Epithelial cell of esophagus (primary cell): Measurements from ENCODE around the gene AOPEP.

ENCODE experiments used
- DNase-seq: peaks from one replicate; pipeline ENCODE4 v3.0.0; 2010; ENCODE audit warnings: low read depth
- H3K4me3 ChIP-seq: 2 replicates; pipeline ENCODE4 v1.5.1; 2011; ENCODE audit warnings: mild to moderate bottlenecking, low read length, control low read depth
- CTCF ChIP-seq: IDR thresholded peaks from 2 replicates; pipeline ENCODE4 v1.5.1; 2011; ENCODE audit warnings: low read depth, mild to moderate bottlenecking, low read length, control low read depth, inconsistent platforms; ENCODE audit not compliant: insufficient read depth; ENCODE audit errors: missing control alignments

AOPEP gene

GRCh38 chr9:94728719-94729118 is 2.2 kb downstream of the AOPEP start:
- no peak overlapping the region for H3K4me3 ChIP-seq
- TF ChIP-seq CTCF, result no peak
- DNase-seq, result no peak

- H3K4me3 ChIP-seq, result no peak overlapping the region
- TF ChIP-seq CTCF, result no peak
- no peak for DNase-seq
These were observed 2.7 kb downstream of the AOPEP start for GRCh38 chr9:94729199-94729598.

- TF ChIP-seq CTCF, result no peak
These were observed 7.7 kb downstream of the AOPEP start for GRCh38 chr9:94734054-94734754.

GRCh38 chr9:94736759-94737158 is 10.3 kb downstream of the AOPEP start:
- no peak overlapping the region for H3K4me3 ChIP-seq
- no peak for DNase-seq
- TF ChIP-seq CTCF, result no peak

More at GRCh38 chr9:94734054-94734754, 7.7 kb downstream of the AOPEP start:
- DNase-seq, result no peak
- H3K4me3 ChIP-seq, result no peak overlapping the region

- DNase-seq, result no peak
- no peak for TF ChIP-seq CTCF
- H3K4me3 ChIP-seq, result no peak overlapping the region
These were observed 13.8 kb downstream of the AOPEP start for GRCh38 chr9:94740145-94740840.

- no peak overlapping the region for H3K4me3 ChIP-seq
- DNase-seq, result no peak
- TF ChIP-seq CTCF, result no peak
These were observed 15.4 kb downstream of the AOPEP start for GRCh38 chr9:94741866-94742265.
